ENCODE results near the gene RNF31. TPM values are rescaled to one million over a fixed set of nuclear protein-coding genes. Genes with fewer than 3 reads are reported as not detected.

The RNF31 gene
- polyA plus RNA-seq, 1 of the 3 experiments (the other 2 are of a cell fraction): 19.2 TPM

- Histone ChIP-seq H3K79me2 (ENCODE audit: insufficient read depth) (peaks cover 60% of the 10 kb centered on the region), H3K9me2 (no peaks in the 10 kb centered on the region), H4K20me1 (ENCODE audit: insufficient read depth) (peaks cover 8% of the 10 kb centered on the region; the same call in 1 of the 2 replicates), H3F3A (replicated peaks; ENCODE audit: insufficient read depth) (peaks cover 20% of the 10 kb centered on the region), H3K9me3 (no peaks in the 10 kb centered on the region), H3K27me3 (ENCODE audit: insufficient read depth) (no peaks in the 10 kb centered on the region), H3K4me2 (peak overlapping the region; percentile 83), H3K36me3 (replicated peaks in 1 of 2; ENCODE audit: control insufficient read depth in 1 of 2, insufficient read depth in 2 of 2, low read length in 1 of 2) (peaks cover 25 to 42% of the 10 kb centered on the region in 2 experiments), H3K9ac (peak overlapping the region; percentile 77), H3K4me3 (ENCODE audit: low read depth in 2 of 2, low read length in 1 of 2) (peak overlapping the region; percentile 93 to 98), H2AFZ (ENCODE audit: low read depth) (0 out of 2 replicates have a peak overlapping the region, but pooled peaks have one; percentile 17), H3K4me1 (ENCODE audit: control insufficient read depth in 1 of 2, insufficient read depth in 2 of 2, low read depth in 1 of 2, low read length in 1 of 2) (peaks cover 11 to 25% of the 10 kb centered on the region in 2 experiments), H3K27ac (ENCODE audit: low read depth in 2 of 2, low read length in 1 of 2) (peak overlapping the region; percentile 87 to 92)
- DNase-seq: no peak
- ChIA-PET CTCF (interaction anchor here (0.9 to 4.6 kb wide), 7 partner anchors 10 to 668 kb away, joined by 3 to 38 read pairs (median 5); partner anchors contain the start of genes IRF9, PCK2 and PSME1), POLR2A (interaction anchor here (0.6 to 3.9 kb wide), 15 partner anchors 7 to 97 kb away, joined by 3 to 50 read pairs (median 7); partner anchors contain the start of genes CHMP4A, DCAF11, IPO4 and IRF9)
- TF ChIP-seq YY1 (IDR thresholded peaks at IDR 0.05; ENCODE audit: low read depth) (no peak), JUND (IDR thresholded peaks at IDR 0.05) (no peak), FOSL2 (IDR thresholded peaks at IDR 0.05; ENCODE audit: borderline replicate concordance, low read depth) (no peak), NFIC (IDR thresholded peaks at IDR 0.05; ENCODE audit: borderline replicate concordance) (no peak), GATA2 (CRISPR knock-in tag; IDR thresholded peaks at IDR 0.05) (no peak), SIN3A (IDR thresholded peaks at IDR 0.05; ENCODE audit: borderline replicate concordance, low read depth, low read length) (no peak), GABPA (IDR thresholded peaks at IDR 0.05; ENCODE audit: low read depth) (no peak), RXRA (IDR thresholded peaks at IDR 0.05; ENCODE audit: borderline replicate concordance, low read depth) (no peak)
- TF ChIP-seq, protein P1, sequence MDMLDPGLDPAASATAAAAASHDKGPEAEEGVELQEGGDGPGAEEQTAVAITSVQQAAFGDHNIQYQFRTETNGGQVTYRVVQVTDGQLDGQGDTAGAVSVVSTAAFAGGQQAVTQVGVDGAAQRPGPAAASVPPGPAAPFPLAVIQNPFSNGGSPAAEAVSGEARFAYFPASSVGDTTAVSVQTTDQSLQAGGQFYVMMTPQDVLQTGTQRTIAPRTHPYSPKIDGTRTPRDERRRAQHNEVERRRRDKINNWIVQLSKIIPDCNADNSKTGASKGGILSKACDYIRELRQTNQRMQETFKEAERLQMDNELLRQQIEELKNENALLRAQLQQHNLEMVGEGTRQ (IDR thresholded peaks at IDR 0.05; ENCODE audit: borderline replicate concordance, low read depth, low read length): no peak
- TF ChIP-seq, protein P2, sequence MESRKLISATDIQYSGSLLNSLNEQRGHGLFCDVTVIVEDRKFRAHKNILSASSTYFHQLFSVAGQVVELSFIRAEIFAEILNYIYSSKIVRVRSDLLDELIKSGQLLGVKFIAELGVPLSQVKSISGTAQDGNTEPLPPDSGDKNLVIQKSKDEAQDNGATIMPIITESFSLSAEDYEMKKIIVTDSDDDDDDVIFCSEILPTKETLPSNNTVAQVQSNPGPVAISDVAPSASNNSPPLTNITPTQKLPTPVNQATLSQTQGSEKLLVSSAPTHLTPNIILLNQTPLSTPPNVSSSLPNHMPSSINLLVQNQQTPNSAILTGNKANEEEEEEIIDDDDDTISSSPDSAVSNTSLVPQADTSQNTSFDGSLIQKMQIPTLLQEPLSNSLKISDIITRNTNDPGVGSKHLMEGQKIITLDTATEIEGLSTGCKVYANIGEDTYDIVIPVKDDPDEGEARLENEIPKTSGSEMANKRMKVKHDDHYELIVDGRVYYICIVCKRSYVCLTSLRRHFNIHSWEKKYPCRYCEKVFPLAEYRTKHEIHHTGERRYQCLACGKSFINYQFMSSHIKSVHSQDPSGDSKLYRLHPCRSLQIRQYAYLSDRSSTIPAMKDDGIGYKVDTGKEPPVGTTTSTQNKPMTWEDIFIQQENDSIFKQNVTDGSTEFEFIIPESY (IDR thresholded peaks at IDR 0.05; ENCODE audit: borderline replicate concordance, low read depth): no peak
- 10% methylated on average over 9 of the region's 9 CpGs for WGBS (ENCODE audit: low lambda C conversion rate)
Measured at GRCh38 chr14:24145690-24146452, 1.4 kb upstream of the RNF31 start.

DNA sequence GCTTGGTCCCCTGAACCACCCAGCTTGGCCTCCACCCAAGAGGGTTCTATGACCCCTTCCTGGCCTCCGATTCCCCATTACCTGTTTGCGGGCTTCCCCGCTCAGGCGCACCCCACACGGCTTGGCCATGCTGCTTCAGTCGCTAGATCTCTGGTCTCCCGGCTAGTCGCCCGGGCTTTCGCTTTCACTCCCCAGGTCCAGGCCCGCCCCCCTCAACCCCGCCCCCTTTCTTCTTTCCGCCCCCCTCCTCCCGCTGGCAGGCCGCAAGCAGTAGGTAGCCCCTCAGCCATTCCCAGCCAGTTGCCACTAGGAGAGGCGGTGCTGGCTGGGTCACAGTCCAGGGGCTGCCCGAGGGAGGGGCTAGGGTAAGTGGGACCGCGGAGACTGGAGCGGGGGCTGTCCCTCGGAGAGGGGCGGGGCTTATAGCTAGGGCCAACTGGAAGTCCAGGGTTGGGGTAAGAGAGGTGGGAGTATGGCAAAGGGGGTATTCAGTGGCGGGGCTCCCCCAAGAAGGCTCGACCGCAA lies 783 bp upstream of the RNF31 start, which contains the start of gene PSME2:
PSME2 (minus strand) TSS at position 158 of the 525 bp plus-strand sequence; CDS start at position 129, 29 bp downstream.
- Histone ChIP-seq H3K4me3 (ENCODE audit: low read depth in 2 of 2, low read length in 1 of 2) (peak within 1 kb of the TSS; percentile 93 to 98), H3K4me2 (peak within 1 kb of the TSS; percentile 83), H2AFZ (ENCODE audit: low read depth) (peak within 1 kb of the TSS; percentile 92), H3K9me3 (no peaks in the 10 kb centered on the region), H3K4me1 (ENCODE audit: control insufficient read depth in 1 of 2, insufficient read depth in 2 of 2, low read depth in 1 of 2, low read length in 1 of 2) (peaks cover 11 to 25% of the 10 kb centered on the region in 2 experiments), H3K27me3 (ENCODE audit: insufficient read depth) (no peaks in the 10 kb centered on the region), H3K9me2 (no peaks in the 10 kb centered on the region), H4K20me1 (ENCODE audit: insufficient read depth) (peaks cover 10% of the 10 kb centered on the region; the same call in 1 of the 2 replicates), H3K36me3 (replicated peaks in 1 of 2; ENCODE audit: control insufficient read depth in 1 of 2, insufficient read depth in 2 of 2, low read length in 1 of 2) (peaks cover 27 to 48% of the 10 kb centered on the region in 2 experiments), H3F3A (replicated peaks; ENCODE audit: insufficient read depth) (peaks cover 16% of the 10 kb centered on the region), H3K27ac (ENCODE audit: low read depth in 2 of 2, low read length in 1 of 2) (peak within 1 kb of the TSS; percentile 92 to 97), H3K79me2 (ENCODE audit: insufficient read depth) (peaks cover 58% of the 10 kb centered on the region), H3K9ac (peak within 1 kb of the TSS; percentile 79)
- WGBS (ENCODE audit: low lambda C conversion rate): 0% methylated on average over 25 of the region's 25 CpGs
- ChIA-PET POLR2A (interaction anchor here (0.6 to 3.9 kb wide), 15 partner anchors 8 to 96 kb away, joined by 3 to 50 read pairs (median 7); partner anchors contain the start of genes CHMP4A, DCAF11, IPO4 and IRF9), CTCF (interaction anchor here (0.9 to 4.6 kb wide), 7 partner anchors 8 to 668 kb away, joined by 3 to 38 read pairs (median 5); partner anchors contain the start of genes IRF9, PCK2 and PSME1)
- DNase-seq: peak; percentile 97
- TF ChIP-seq FOXM1 (IDR thresholded peaks at IDR 0.05; ENCODE audit: low read depth) (no peak), MXI1 (IDR thresholded peaks at IDR 0.05; ENCODE audit: low read depth, low read length) (peak; percentile 59), RFX5 (IDR thresholded peaks at IDR 0.05; ENCODE audit: low read length) (0 out of 2 replicates have a peak, but pooled peaks have one; percentile 32), TAF1 (IDR thresholded peaks at IDR 0.05; ENCODE audit: borderline replicate concordance, low read depth, low read length) (no peak), POLR2AphosphoS5 (IDR thresholded peaks at IDR 0.05; ENCODE audit: low read depth, low read length) (peak; percentile 70), CHD2 (IDR thresholded peaks at IDR 0.05; ENCODE audit: low read length, partially characterized antibody) (no peak), RAD21 (IDR thresholded peaks at IDR 0.05; ENCODE audit: low read length) (0 out of 2 replicates have a peak, but pooled peaks have one; percentile 6)
- TF ChIP-seq, protein P3, sequence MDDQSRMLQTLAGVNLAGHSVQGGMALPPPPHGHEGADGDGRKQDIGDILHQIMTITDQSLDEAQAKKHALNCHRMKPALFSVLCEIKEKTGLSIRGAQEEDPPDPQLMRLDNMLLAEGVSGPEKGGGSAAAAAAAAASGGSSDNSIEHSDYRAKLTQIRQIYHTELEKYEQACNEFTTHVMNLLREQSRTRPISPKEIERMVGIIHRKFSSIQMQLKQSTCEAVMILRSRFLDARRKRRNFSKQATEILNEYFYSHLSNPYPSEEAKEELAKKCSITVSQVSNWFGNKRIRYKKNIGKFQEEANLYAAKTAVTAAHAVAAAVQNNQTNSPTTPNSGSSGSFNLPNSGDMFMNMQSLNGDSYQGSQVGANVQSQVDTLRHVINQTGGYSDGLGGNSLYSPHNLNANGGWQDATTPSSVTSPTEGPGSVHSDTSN (IDR thresholded peaks at IDR 0.05): no peak
- TF ChIP-seq, protein P4, sequence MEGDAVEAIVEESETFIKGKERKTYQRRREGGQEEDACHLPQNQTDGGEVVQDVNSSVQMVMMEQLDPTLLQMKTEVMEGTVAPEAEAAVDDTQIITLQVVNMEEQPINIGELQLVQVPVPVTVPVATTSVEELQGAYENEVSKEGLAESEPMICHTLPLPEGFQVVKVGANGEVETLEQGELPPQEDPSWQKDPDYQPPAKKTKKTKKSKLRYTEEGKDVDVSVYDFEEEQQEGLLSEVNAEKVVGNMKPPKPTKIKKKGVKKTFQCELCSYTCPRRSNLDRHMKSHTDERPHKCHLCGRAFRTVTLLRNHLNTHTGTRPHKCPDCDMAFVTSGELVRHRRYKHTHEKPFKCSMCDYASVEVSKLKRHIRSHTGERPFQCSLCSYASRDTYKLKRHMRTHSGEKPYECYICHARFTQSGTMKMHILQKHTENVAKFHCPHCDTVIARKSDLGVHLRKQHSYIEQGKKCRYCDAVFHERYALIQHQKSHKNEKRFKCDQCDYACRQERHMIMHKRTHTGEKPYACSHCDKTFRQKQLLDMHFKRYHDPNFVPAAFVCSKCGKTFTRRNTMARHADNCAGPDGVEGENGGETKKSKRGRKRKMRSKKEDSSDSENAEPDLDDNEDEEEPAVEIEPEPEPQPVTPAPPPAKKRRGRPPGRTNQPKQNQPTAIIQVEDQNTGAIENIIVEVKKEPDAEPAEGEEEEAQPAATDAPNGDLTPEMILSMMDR (IDR thresholded peaks at IDR 0.05): no peak

Measured in SK-N-SH (cell line).